Suprapubic skin (tissue), 4 donors: ENCODE measurements around the gene PSMF1.

Experiments used
- CTCF ChIP-seq, 2 donors: fragments of 200-600 bp in 1 of 2; fragments of 450-650 bp in 1 of 2; sonication (generic) in 1 of 2; IDR thresholded peaks; one replicate each; pipeline ENCODE4 v1.5.1; 2016 to 2019; ENCODE audit warnings: antibody characterized with exemption in 2 of 2, mild to moderate bottlenecking in 1 of 2, moderate library complexity in 1 of 2
- POLR2A ChIP-seq, 2 donors: fragments of 450-650 bp; IDR thresholded peaks; one replicate each; pipeline ENCODE4 v1.6.1; 2017; ENCODE audit warnings: antibody characterized with exemption in 2 of 2, mild to moderate bottlenecking in 2 of 2, moderate library complexity in 2 of 2
- POLR2AphosphoS5 ChIP-seq, 3 donors: sonication (generic); formaldehyde crosslinking; IDR thresholded peaks; one replicate each; pipeline ENCODE4 v1.6.1; 2017; ENCODE audit warnings: antibody characterized with exemption in 3 of 3

DNA sequence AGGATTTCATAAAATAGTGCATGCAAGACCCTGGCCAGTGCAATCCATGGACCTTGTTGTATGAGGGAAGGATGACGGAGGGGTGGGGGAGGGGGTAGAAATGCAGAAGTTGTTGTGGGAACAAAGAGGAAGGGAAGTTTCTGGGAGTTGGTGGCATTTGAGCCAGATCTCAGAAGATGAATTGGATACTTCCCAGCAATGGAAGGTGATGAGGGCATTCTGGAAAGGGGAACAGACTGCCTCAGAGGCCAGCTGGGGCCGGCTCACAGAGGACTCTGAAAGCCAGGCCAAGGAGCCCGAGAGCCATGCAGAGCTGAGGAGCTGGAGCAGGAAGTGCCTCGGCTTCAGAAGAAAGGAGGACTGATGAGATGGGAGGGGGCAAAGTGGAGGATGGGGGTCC is 63.7 kb downstream of the PSMF1 start:
- TF ChIP-seq CTCF (IDR thresholded peaks at IDR 0.05) (no peak), POLR2A (IDR thresholded peaks at IDR 0.05) (no peak), POLR2AphosphoS5 (IDR thresholded peaks at IDR 0.05) (no peak)
